ENCODE measurements around the gene RGL1.

RGL1 gene

DNA sequence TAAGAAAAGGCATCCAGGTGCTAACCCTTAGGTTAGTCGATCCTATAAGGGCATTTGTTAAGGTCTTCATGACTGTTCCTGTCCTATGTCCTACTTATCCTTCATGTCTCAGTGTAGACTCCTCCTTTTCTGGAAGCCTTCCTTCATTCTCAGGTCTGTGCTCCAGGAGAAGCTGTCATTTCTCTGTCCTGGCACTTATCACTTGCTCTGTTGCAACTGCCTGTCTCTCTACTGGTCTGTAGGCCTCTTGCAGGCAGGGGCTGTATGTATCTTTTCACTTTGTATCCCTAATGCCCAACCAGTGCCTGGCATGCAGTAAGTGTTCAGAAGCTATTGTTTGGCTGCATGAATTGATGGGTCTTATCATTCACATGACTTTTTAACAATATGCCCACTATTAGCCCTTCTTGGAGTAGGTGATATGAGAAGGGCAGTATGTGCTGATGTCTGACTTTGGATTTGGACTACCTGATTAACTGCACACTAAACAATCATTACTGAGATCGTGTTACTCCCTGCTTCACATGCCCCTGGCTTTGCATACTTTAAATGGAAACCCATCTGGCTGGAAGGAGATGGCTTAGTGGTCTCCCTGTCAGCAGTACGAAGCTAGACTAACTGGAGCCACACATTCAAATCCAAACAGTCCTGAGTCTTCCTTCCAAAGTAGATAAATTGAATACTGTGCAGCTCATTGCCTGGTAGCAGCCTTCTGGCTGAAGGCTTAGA, 88.8 kb downstream of the RGL1 start:
- TF ChIP-seq EZH2phosphoT487 (IDR thresholded peaks at IDR 0.05; ENCODE audit: borderline replicate concordance, low read length) = no peak
- TF ChIP-seq, protein P1, sequence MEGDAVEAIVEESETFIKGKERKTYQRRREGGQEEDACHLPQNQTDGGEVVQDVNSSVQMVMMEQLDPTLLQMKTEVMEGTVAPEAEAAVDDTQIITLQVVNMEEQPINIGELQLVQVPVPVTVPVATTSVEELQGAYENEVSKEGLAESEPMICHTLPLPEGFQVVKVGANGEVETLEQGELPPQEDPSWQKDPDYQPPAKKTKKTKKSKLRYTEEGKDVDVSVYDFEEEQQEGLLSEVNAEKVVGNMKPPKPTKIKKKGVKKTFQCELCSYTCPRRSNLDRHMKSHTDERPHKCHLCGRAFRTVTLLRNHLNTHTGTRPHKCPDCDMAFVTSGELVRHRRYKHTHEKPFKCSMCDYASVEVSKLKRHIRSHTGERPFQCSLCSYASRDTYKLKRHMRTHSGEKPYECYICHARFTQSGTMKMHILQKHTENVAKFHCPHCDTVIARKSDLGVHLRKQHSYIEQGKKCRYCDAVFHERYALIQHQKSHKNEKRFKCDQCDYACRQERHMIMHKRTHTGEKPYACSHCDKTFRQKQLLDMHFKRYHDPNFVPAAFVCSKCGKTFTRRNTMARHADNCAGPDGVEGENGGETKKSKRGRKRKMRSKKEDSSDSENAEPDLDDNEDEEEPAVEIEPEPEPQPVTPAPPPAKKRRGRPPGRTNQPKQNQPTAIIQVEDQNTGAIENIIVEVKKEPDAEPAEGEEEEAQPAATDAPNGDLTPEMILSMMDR (IDR thresholded peaks at IDR 0.05; ENCODE audit: low read depth, low read length, poor library complexity, severe bottlenecking) = no peak
- H3K27me3 ChIP-seq (ENCODE audit: control insufficient read depth, low read length) = no peaks in the 10 kb centered on the region
- H3K9me2 ChIP-seq (replicated peaks; ENCODE audit: control insufficient read depth, low read length) = no peaks in the 10 kb centered on the region
- no peak overlapping the region for H3K4me3 ChIP-seq (ENCODE audit: low read length)
- no peaks in the 10 kb centered on the region for H3K36me3 ChIP-seq (ENCODE audit: control insufficient read depth, low read length)
- no peaks in the 10 kb centered on the region for H3F3A ChIP-seq (ENCODE audit: control insufficient read depth, insufficient read depth)
- no peak overlapping the region for H3K4me2 ChIP-seq (ENCODE audit: low read length)
- H3K27ac ChIP-seq (ENCODE audit: low read depth, low read length) = no peak overlapping the region
- no peaks in the 10 kb centered on the region for H3K79me2 ChIP-seq (ENCODE audit: control insufficient read depth, low read length)
- no peaks in the 10 kb centered on the region for H3K9me3 ChIP-seq (ENCODE audit: control insufficient read depth, insufficient read depth, low read length)
- H3K4me1 ChIP-seq (ENCODE audit: control insufficient read depth, low read length) = peaks cover 30% of the 10 kb centered on the region
- H4K20me1 ChIP-seq (ENCODE audit: control insufficient read depth, insufficient read depth, low read depth, low read length) = no peaks in the 10 kb centered on the region

- H3F3A ChIP-seq (ENCODE audit: control insufficient read depth, insufficient read depth) = no peaks in the 10 kb centered on the region
- H3K4me2 ChIP-seq (ENCODE audit: low read length) = no peak overlapping the region
- no peaks in the 10 kb centered on the region for H4K20me1 ChIP-seq (ENCODE audit: control insufficient read depth, insufficient read depth, low read depth, low read length)
- H3K4me3 ChIP-seq (ENCODE audit: low read length) = no peak overlapping the region
- H3K36me3 ChIP-seq (ENCODE audit: control insufficient read depth, low read length) = no peaks in the 10 kb centered on the region
- TF ChIP-seq, protein P1 (IDR thresholded peaks at IDR 0.05; ENCODE audit: low read depth, low read length, poor library complexity, severe bottlenecking) = no peak
- TF ChIP-seq EZH2phosphoT487 (IDR thresholded peaks at IDR 0.05; ENCODE audit: borderline replicate concordance, low read length) = no peak
- no peaks in the 10 kb centered on the region for H3K27me3 ChIP-seq (ENCODE audit: control insufficient read depth, low read length)
- no peaks in the 10 kb centered on the region for H3K9me2 ChIP-seq (replicated peaks; ENCODE audit: control insufficient read depth, low read length)
- no peak overlapping the region for H3K27ac ChIP-seq (ENCODE audit: low read depth, low read length)
- H3K9me3 ChIP-seq (ENCODE audit: control insufficient read depth, insufficient read depth, low read length) = no peaks in the 10 kb centered on the region
- peaks cover 26% of the 10 kb centered on the region for H3K4me1 ChIP-seq (ENCODE audit: control insufficient read depth, low read length)
- no peaks in the 10 kb centered on the region for H3K79me2 ChIP-seq (ENCODE audit: control insufficient read depth, low read length)
These were observed 89.3 kb downstream of the RGL1 start for GRCh38 chr1:183894290-183894565.

DNA sequence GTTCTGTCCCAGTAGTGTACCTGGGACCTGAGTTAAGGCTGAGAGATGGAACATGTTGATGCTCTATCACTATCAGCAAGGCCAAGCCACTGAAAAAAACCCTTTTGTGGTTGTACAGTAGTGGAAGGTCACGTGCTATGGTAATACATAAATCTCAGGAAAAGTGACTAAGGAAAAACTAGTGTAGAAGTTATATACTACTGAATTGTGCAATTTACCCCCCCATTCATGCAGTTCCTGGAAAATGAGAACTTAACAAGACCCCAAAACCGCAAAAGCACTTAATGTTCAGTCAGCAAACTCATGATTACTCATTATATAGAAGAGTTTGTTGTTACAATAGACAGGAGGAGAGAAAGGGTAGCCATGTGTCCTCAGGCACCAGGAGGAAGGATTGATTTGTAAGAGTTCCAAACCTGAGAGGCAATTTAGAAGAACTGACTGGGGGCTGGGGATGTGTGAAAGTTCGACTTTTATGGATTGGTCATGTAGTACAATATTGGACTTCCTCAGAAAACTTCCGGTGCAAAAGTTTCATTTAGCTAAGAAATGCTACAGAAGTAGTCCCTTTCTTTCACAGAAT, 91.6 kb downstream of the RGL1 start:
- TF ChIP-seq, protein P1 (IDR thresholded peaks at IDR 0.05; ENCODE audit: low read depth, low read length, poor library complexity, severe bottlenecking) = no peak
- no peak for TF ChIP-seq EZH2phosphoT487 (IDR thresholded peaks at IDR 0.05; ENCODE audit: borderline replicate concordance, low read length)
- Histone ChIP-seq H3K9me3 (ENCODE audit: control insufficient read depth, insufficient read depth, low read length) (no peaks in the 10 kb centered on the region), H3K4me1 (ENCODE audit: control insufficient read depth, low read length) (peaks cover 19% of the 10 kb centered on the region), H3K27ac (ENCODE audit: low read depth, low read length) (no peak overlapping the region), H4K20me1 (ENCODE audit: control insufficient read depth, insufficient read depth, low read depth, low read length) (no peaks in the 10 kb centered on the region), H3K36me3 (ENCODE audit: control insufficient read depth, low read length) (no peaks in the 10 kb centered on the region), H3K4me2 (ENCODE audit: low read length) (0 out of 2 replicates have a peak overlapping the region, but pooled peaks have one; percentile 1), H3K9me2 (replicated peaks; ENCODE audit: control insufficient read depth, low read length) (no peaks in the 10 kb centered on the region), H3K27me3 (ENCODE audit: control insufficient read depth, low read length) (no peaks in the 10 kb centered on the region), H3K4me3 (ENCODE audit: low read length) (no peak overlapping the region), H3K79me2 (ENCODE audit: control insufficient read depth, low read length) (no peaks in the 10 kb centered on the region), H3F3A (ENCODE audit: control insufficient read depth, insufficient read depth) (no peaks in the 10 kb centered on the region)

Data from DOHH2 (cell line).